ENCODE data around the gene ZNF419. TPM values are rescaled to one million over a fixed set of nuclear protein-coding genes. Genes with fewer than 3 reads are reported as not detected.
"Not testable (repeated sequence)": the region's sequence is repeated elsewhere in the genome, so short reads cannot be mapped to it uniquely, and the experiment has no call there.

The ZNF419 gene
- total RNA-seq = 10 to 100 TPM; 19.3 to 21.1 TPM

DNA sequence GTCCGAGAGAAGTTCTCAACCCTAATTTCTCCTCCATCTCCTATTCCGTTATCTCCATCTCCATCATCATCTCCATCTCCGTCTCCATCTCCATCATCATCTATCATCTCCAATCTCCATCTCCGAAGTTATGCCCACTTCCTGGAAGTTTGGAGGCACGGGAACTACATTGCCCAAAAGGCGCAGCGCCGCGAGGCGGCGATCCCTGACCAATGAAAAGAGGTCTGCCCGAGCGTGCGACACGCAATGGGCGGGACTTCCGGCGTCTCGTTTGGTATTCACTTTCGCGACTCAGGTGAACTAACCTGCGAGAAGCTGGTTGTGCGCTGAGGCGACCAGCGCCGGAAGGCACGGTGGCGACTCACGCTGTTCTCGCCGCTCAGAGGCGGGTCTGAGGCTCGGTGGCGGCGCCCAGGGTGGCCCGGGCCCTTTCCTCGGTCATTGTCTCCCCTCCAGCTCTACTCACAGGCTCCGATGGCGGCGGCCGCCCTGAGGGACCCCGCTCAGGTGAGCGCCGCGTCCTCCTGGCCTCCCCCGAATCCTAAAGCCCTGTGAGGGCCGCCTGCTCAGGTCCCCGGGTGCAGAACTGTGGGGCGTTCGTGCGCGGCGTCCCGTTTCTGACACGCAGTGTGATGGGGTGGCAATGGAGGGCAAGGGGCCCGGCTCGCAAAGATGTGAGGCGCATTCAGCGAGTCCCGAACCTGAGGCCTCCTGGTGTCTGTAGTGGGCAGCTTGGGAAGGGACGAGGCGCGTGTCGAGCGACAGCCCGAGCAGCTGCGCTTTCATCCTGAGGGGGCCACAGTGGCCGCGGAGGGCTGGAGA is at the start of gene ZNF419:
Gene ZNF419, plus strand, starts transcription at position 274 of the 822 bp plus-strand sequence. Its CDS starts 201 bp downstream, at position 475.
- POLR2A ChIA-PET = interaction anchor here (0.6 to 0.9 kb wide), 3 partner anchors 12 to 893 kb away, joined by 4 to 9 read pairs (median 4); partner anchors contain the start of genes ZNF71 and ZNF773
- DNase-seq (peak; percentile 91), ATAC-seq (ENCODE audit: low read depth) (peak; percentile 92)
- peaks cover 13% of the 10 kb centered on the region for H3K4me1 Mint-ChIP-seq
- not testable (repeated sequence) for H3K27me3 Mint-ChIP-seq
- H3K27ac Mint-ChIP-seq = peak within 1 kb of the TSS; percentile 81
- peaks cover 32% of the 10 kb centered on the region for H3K9me3 Mint-ChIP-seq
- H3K4me3 Mint-ChIP-seq = peak within 1 kb of the TSS; percentile 82
- H3K36me3 Mint-ChIP-seq = peaks cover 49% of the 10 kb centered on the region

DNA sequence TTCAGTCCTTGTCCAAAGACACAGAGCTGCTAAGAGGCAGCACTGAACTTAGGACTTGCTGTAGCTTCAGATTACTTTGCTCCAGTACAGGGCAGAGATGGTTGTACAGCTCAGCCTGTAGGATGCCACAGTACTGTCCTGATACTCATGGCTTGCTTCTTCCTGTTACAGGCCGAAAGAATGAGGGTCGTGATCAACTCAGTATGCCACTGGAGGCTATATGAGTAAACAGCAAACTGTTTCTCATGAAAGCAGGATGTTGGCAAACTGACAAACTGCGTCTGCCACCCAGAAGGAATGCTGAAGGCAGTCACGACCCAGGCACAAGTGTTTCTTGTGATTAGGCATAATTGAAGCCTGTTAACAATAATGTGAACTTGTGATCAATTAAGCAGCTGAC is 49.6 kb upstream of the ZNF419 start:
- DNase-seq (no peak), ATAC-seq (ENCODE audit: low read depth) (no peak)
- POLR2A ChIA-PET = no interaction called here
- Mint-ChIP-seq H3K27ac (no peak overlapping the region), H3K4me1 (peaks cover 20% of the 10 kb centered on the region), H3K9me3 (peaks cover 30% of the 10 kb centered on the region), H3K36me3 (peaks cover 58% of the 10 kb centered on the region), H3K4me3 (no peak overlapping the region), H3K27me3 (no peaks in the 10 kb centered on the region)

DNA sequence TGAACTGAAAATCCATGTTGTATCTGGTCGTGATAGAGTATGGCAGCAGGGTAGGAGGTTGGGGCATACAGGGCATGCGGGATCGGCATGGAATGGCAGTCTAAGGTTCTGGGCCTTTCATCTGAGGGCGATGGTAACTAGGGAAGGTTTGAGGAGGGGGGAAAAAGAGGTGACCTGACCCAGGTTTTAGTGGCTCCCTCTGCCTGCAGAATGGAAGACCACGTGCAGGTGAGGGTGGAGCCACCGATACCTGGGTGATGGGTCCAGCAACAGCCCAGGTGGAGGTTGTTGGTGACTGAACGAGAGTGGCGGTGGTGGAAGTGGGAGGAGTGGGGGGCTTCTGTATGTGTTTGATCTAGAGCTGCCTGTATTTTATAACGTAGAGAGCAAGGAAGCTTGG is 48.6 kb upstream of the ZNF419 start:
- Mint-ChIP-seq H3K4me3 (no peak overlapping the region), H3K4me1 (peaks cover 20% of the 10 kb centered on the region), H3K27me3 (no peaks in the 10 kb centered on the region), H3K9me3 (peaks cover 30% of the 10 kb centered on the region), H3K36me3 (peaks cover 66% of the 10 kb centered on the region), H3K27ac (no peak overlapping the region)
- ATAC-seq (ENCODE audit: low read depth) (no peak), DNase-seq (no peak)
- POLR2A ChIA-PET = no interaction called here

DNA sequence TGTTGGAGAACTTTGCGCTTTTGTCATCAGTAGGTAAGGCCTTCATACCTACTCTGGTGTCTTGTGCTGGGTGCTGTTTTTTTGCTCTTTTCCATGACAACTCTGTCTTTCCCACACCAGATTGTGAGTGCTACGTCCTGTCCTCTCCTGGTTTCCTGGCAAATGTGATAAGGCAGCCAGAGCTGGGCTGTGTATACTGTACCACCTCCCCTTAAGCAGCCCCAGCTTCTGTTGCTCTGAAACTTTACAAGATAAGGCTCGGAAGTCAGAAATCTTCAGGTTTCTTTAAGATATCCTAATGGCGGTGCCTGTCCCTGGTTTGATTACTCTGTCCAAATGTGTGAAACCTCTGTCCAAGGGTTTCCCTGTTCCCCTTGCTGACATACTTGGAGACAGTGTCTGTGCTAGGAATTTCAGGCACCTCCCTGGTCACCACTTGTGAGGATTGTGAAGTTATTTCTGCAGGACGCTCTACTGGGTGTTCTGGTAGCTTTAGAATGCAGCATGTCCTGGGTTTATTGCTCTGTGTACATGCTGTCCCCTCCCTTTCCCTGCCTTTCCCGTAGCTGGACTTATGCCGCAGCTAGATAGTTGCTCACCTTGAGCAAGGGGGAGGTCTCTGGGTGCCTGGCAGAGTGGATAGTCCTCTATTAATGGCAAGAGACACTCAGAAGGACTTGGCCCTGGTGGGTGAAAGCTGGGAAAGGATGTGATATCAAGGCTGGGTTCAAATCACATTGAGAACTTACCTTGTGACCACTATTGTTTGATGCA is 45.4 kb upstream of the ZNF419 start:
- H3K4me1 Mint-ChIP-seq = no peaks in the 10 kb centered on the region
- DNase-seq (no peak), ATAC-seq (ENCODE audit: low read depth) (no peak)
- POLR2A ChIA-PET = no interaction called here
- peaks cover 77% of the 10 kb centered on the region for H3K36me3 Mint-ChIP-seq
- no peak overlapping the region for H3K4me3 Mint-ChIP-seq
- no peaks in the 10 kb centered on the region for H3K27me3 Mint-ChIP-seq
- no peak overlapping the region for H3K27ac Mint-ChIP-seq
- peaks cover 39% of the 10 kb centered on the region for H3K9me3 Mint-ChIP-seq

DNA sequence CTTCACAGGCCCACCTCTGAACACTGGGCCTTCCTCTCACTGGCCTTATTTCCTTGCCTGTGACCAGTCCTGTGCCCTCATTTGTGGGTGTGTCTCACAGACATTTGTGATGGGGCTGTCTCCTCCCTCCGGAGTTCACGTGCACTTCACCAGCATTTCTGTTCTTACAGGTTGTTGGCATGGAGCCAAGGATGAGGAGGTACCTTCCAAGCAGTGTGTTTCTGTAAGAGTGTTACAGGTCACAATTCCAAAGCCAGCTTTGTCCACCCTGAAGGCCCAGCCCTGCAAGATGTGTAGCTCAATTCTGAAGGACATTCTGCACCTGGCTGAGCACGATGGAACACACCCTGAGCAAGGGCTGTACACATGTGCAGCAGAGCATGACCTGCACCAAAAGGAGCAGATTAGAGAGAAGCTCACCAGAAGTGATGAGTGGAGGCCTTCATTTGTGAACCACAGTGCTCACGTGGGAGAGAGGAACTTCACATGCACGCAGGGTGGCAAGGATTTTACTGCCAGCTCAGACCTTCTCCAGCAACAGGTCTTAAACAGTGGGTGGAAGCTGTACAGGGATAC is 44.3 kb upstream of the ZNF419 start:
- no peaks in the 10 kb centered on the region for H3K4me1 Mint-ChIP-seq
- H3K27me3 Mint-ChIP-seq = no peaks in the 10 kb centered on the region
- DNase-seq = no peak
- H3K27ac Mint-ChIP-seq = no peak overlapping the region
- H3K4me3 Mint-ChIP-seq = no peak overlapping the region
- ATAC-seq (ENCODE audit: low read depth) = no peak
- H3K9me3 Mint-ChIP-seq = peaks cover 39% of the 10 kb centered on the region
- peaks cover 72% of the 10 kb centered on the region for H3K36me3 Mint-ChIP-seq
- POLR2A ChIA-PET = no interaction called here

DNA sequence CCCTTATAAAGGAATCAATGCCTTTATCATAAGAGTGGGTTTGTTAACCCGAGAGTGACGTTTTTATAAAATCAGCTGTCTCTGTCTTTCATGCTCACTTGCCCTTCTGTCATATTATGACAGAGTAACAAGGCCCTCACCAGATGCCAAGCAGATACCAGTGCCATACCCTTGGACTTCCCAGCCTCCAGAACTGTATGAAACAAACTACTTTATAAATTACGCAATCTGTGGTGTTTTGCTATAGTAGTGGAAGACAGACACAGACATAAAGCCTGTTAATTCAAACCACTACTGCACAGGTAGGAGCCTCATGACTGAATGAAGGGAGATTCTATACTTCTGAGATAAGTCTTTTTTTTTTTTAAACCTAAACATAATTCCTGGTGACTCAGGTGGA is 35.2 kb upstream of the ZNF419 start:
- H3K27ac Mint-ChIP-seq = no peak overlapping the region
- H3K4me3 Mint-ChIP-seq = no peak overlapping the region
- ATAC-seq (ENCODE audit: low read depth) (no peak), DNase-seq (no peak)
- POLR2A ChIA-PET = no interaction called here
- H3K27me3 Mint-ChIP-seq = no peaks in the 10 kb centered on the region
- H3K36me3 Mint-ChIP-seq = peaks cover 32% of the 10 kb centered on the region
- peaks cover 22% of the 10 kb centered on the region for H3K9me3 Mint-ChIP-seq
- no peaks in the 10 kb centered on the region for H3K4me1 Mint-ChIP-seq

DNA sequence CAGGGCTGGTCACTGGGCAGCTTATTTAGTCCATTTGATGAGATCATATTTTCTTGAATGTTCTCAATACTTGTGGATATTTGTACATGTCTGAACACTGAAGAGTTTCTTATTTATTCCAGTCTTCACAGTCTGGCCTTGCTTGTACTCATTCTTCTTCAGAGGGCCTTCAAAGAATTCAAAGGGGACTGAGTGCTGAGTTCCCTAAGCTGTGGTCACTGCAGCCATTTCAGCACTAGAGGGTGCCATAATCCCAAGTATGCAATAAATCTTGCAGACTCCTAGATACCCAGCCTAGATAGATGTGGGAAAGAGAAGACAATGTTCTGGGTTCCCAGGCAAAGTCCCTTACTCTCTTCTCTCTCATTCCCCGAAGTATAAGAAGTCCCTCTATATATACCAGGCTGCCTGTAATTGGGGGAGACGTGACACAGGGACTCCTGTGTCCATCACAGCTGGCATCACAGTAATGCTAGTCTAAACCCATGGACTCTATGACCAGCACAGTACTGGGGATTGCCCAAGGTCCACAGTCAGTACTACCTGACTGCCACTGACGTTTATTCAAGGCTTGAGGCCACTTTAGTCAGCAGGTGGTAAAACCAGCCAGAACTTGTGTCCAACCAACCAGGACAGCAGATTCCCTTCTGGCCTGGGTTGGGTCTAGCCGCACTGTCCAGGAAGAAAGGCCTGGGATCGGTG is 21.7 kb upstream of the ZNF419 start:
- DNase-seq (no peak), ATAC-seq (ENCODE audit: low read depth) (peak; percentile 52)
- POLR2A ChIA-PET = no interaction called here
- no peaks in the 10 kb centered on the region for H3K27me3 Mint-ChIP-seq
- H3K27ac Mint-ChIP-seq = no peak overlapping the region
- peaks cover 27% of the 10 kb centered on the region for H3K36me3 Mint-ChIP-seq
- H3K4me3 Mint-ChIP-seq = no peak overlapping the region
- H3K9me3 Mint-ChIP-seq = peaks cover 34% of the 10 kb centered on the region
- no peaks in the 10 kb centered on the region for H3K4me1 Mint-ChIP-seq

DNA sequence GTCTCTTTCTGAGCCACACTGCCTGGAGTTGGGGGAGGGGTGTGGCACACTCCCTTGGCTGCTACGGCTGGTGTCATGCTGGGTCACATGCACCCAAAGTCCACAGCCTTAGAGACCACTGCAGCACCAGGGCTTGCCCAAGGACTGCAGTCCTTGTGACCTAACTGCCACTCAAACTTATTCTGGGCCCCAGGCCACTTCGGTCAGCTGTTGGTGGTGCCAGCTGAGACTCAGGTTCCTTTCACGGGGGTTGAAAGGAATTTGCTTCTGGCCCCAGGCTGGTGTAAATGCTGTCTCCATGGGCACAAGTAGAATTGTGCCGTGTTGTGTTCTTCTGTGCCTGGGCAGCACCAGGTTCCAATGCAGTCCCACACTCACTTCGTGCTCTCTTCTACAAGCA is 21.1 kb upstream of the ZNF419 start:
- Mint-ChIP-seq H3K27me3 (no peaks in the 10 kb centered on the region), H3K4me1 (no peaks in the 10 kb centered on the region), H3K9me3 (peaks cover 37% of the 10 kb centered on the region), H3K4me3 (no peak overlapping the region), H3K36me3 (peaks cover 32% of the 10 kb centered on the region), H3K27ac (no peak overlapping the region)
- POLR2A ChIA-PET = no interaction called here
- DNase-seq (no peak), ATAC-seq (ENCODE audit: low read depth) (no peak)

DNA sequence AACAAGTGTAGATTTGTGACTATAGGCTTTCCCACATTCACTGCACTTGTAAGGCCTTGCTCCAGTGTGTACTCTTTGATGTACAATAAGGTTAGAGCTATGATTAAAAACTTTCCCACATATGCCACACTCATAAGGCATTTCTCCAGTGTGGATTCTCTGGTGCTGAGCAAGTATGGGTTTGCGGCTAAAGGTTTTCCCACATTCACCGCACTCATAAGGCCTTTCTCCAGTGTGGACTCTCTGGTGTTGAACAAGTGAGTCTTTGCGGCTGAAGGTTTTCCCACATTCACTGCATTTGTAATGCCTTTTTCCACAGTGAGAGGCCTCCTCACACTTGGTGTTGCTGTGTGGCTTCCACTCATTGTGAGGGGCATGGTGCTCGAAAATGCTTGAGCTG is 13.9 kb upstream of the ZNF419 start:
- POLR2A ChIA-PET = no interaction called here
- H3K4me3 Mint-ChIP-seq = no peak overlapping the region
- H3K36me3 Mint-ChIP-seq = peaks cover 79% of the 10 kb centered on the region
- H3K4me1 Mint-ChIP-seq = peaks cover 22% of the 10 kb centered on the region
- no peak for ATAC-seq (ENCODE audit: low read depth)
- H3K9me3 Mint-ChIP-seq = peaks cover 68% of the 10 kb centered on the region
- no peak overlapping the region for H3K27ac Mint-ChIP-seq
- no peak for DNase-seq
- no peaks in the 10 kb centered on the region for H3K27me3 Mint-ChIP-seq

DNA sequence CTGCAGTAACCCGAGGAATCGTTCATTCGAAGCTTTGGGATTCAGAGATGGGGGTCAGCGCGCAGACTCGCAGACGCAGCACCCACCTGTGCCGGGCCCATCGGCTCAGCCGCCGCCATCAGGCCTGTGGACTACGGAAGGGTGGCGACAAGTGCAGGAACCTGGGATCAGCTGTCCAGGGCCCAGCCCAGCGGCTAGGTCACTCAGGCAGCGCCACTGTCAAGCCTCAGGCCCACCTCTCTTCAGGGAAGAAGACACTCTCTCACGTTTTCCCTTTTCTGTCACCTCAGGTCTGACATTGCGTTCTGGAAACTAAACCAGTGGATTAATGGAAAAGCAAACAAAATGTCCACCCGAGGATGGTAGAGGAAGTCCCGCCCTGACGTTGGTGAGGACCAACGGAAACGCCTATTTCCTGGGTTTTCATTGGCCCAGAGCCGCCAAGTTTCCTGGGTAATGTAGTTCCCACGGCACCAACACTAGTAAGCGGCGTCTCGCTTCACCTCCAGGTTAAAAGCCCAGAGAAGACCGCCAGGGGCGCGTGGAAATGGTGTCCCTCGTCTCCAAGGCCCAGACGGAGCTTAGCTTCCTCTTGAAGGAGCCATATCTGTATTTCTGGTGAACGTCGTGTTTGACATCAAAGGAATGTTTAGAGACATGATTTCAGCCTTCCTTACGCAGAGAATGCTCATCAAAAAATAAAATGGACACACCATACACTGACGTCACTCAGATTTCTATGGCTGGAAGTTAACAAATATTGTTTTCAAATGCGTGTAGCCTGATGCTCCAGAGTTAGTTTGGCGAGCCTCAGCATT is 10.2 kb upstream of the ZNF419 start, which contains the start of gene ZNF772:
Gene ZNF772, minus strand, starts transcription at position 376 of the 818 bp plus-strand sequence. Its CDS starts 257 bp downstream, at position 119.
- Mint-ChIP-seq H3K27ac (peak within 1 kb of the TSS; percentile 92), H3K36me3 (peaks cover 50% of the 10 kb centered on the region), H3K27me3 (no peaks in the 10 kb centered on the region), H3K4me3 (peak within 1 kb of the TSS; percentile 86), H3K9me3 (peaks cover 48% of the 10 kb centered on the region), H3K4me1 (peaks cover 22% of the 10 kb centered on the region)
- ATAC-seq (ENCODE audit: low read depth) (peak; percentile 100), DNase-seq (peak; percentile 81)
- POLR2A ChIA-PET = interaction anchor here (1.1 to 1.7 kb wide), 3 partner anchors 22 to 285 kb away, joined by 4 to 5 read pairs (median 4); partner anchors contain the start of genes ZNF749 and ZNF773

DNA sequence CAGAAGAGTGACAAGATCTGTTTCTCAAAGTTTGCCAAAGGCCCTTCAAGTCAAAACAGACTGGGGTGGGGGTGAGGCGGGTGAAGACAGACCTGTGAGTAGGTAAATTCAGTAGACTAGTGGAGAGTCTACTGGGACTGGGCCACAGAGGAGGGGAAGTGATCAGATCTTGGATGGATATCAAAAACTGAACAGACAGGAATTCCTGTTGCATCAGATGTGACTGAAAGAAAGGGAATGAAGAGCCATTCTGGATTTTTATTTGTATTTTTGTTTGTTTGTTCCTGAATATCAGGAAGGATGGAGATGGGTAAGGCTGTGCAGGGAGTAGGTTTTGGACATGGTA is 722 bp downstream of the ZNF419 start:
- peaks cover 13% of the 10 kb centered on the region for H3K4me1 Mint-ChIP-seq
- H3K4me3 Mint-ChIP-seq = peak overlapping the region; percentile 82
- H3K27me3 Mint-ChIP-seq; ATAC-seq (ENCODE audit: low read depth); DNase-seq: not testable (repeated sequence)
- POLR2A ChIA-PET = interaction anchor here (0.6 kb wide), 1 partner anchor 893 kb away, joined by 9 read pairs; the partner anchor contains the start of gene ZNF71
- H3K36me3 Mint-ChIP-seq = peaks cover 54% of the 10 kb centered on the region
- peaks cover 36% of the 10 kb centered on the region for H3K9me3 Mint-ChIP-seq
- H3K27ac Mint-ChIP-seq = peak overlapping the region; percentile 72

DNA sequence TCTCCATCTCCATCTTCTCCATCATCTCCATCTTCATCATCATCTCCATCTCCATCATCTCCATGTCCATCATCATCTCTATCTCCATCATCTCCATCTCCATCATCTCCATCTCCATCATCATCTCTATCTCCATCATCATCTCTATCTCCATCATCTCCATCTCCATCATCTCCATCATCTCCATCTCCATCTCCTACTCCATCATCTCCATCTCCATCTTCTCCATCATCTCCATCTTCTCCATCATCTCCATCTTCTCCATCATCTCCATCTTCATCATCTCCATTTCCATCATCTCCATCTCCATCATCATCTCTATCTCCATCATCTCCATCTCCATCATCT is 11.8 kb downstream of the ZNF419 start:
- POLR2A ChIA-PET = interaction anchor here (0.5 to 2.0 kb wide), 5 partner anchors 13 to 140 kb away, joined by 3 to 7 read pairs (median 4); partner anchors contain the start of genes ZNF211, ZNF416 and ZNF772
- H3K4me1 Mint-ChIP-seq = peaks cover 17% of the 10 kb centered on the region
- not testable (repeated sequence) for ATAC-seq (ENCODE audit: low read depth); H3K27me3 Mint-ChIP-seq; DNase-seq
- peaks cover 51% of the 10 kb centered on the region for H3K36me3 Mint-ChIP-seq
- H3K4me3 Mint-ChIP-seq = peak overlapping the region; percentile 95
- H3K27ac Mint-ChIP-seq = peak overlapping the region; percentile 97
- peaks cover 33% of the 10 kb centered on the region for H3K9me3 Mint-ChIP-seq

Data from activated naive CD8-positive, alpha-beta T cell treated with anti-CD3 and anti-CD28 coated beads, Interleukin-2, amount 10 ng/mL, durations not matched to agents 7 days and 5 days (primary cell).